Uterus (tissue), 4 donors: ENCODE results near the gene SHC4. TPM values are rescaled to one million over a fixed set of nuclear protein-coding genes. Genes with fewer than 3 reads are reported as not detected.
"Not testable (repeated sequence)": the region's sequence is repeated elsewhere in the genome, so short reads cannot be mapped to it uniquely, and the experiment has no call there.

Experiments used
- DNase-seq, 2 donors: peaks; one replicate each; pipeline ENCODE4 v3.0.0-alpha.2; 2019 to 2020
- H3K27ac ChIP-seq, 2 donors: fragments of 200-600 bp; sonication (generic); 1 replicate in 1 of 2; 2 replicates in 1 of 2; pipeline ENCODE4 v1.5.1; 2016 to 2018
- H3K27me3 ChIP-seq, 2 donors: fragments of 200-600 bp; sonication (generic); one replicate each; pipeline ENCODE4 v1.5.1; 2018 to 2019; ENCODE audit warnings: control low read depth in 1 of 2
- H3K36me3 ChIP-seq, 2 donors: fragments of 200-600 bp; sonication (generic); one replicate each; pipeline ENCODE4 v1.5.1; 2019; ENCODE audit warnings: control low read depth in 1 of 2
- H3K4me1 ChIP-seq, 2 donors: fragments of 200-600 bp; sonication (generic); one replicate each; pipeline ENCODE4 v1.5.1; 2018 to 2019; ENCODE audit warnings: control low read depth in 1 of 2
- H3K4me3 ChIP-seq, 2 donors: fragments of 200-600 bp; sonication (generic); 1 replicate in 1 of 2; 2 replicates in 1 of 2; pipeline ENCODE4 v1.5.1; 2018 to 2019; ENCODE audit warnings: mild to moderate bottlenecking in 1 of 2
- H3K9me3 ChIP-seq, 2 donors: fragments of 200-600 bp; sonication (generic); one replicate each; pipeline ENCODE4 v1.5.1; 2019; ENCODE audit warnings: control low read depth in 1 of 2
- CTCF ChIP-seq, 4 experiments: fragments of 200-600 bp in 2 of 4; fragments of 450-650 bp in 2 of 4; sonication (generic) in 2 of 4; IDR thresholded peaks; one replicate each; pipeline ENCODE4 v1.5.1; 2016 to 2019; ENCODE audit warnings: antibody characterized with exemption in 4 of 4, mild to moderate bottlenecking in 2 of 4, moderate library complexity in 1 of 4
- POLR2A ChIP-seq, 2 donors: fragments of 450-650 bp; IDR thresholded peaks; one replicate each; pipeline ENCODE4 v1.6.1; 2016; ENCODE audit warnings: antibody characterized with exemption in 2 of 2, mild to moderate bottlenecking in 1 of 2, moderate library complexity in 1 of 2
- intact Hi-C: fragments of 100-400 bp; cut with DNase I; formaldehyde crosslinking; loops from one replicate; pipeline ENCODE4 v1.15.1; 2023; ENCODE audit warnings: low total_unique reads
- total RNA-seq, 4 donors: library from RNA; depleted of rRNA in 3 of 4; stranded (reverse); fragments of >200 nt in 3 of 4; gene quantifications; one replicate each; pipeline versions ENCODE4 v1.1.0 to v1.2.4, GENCODE V29; 2014 to 2023
- donor health status: DM: yes; HTN: yes; CAD: no.

The SHC4 gene
- total RNA-seq, 4 donors from 2014 or later, result 0.88 to 6.8 (median 5.0) TPM; not detected in 1

DNA sequence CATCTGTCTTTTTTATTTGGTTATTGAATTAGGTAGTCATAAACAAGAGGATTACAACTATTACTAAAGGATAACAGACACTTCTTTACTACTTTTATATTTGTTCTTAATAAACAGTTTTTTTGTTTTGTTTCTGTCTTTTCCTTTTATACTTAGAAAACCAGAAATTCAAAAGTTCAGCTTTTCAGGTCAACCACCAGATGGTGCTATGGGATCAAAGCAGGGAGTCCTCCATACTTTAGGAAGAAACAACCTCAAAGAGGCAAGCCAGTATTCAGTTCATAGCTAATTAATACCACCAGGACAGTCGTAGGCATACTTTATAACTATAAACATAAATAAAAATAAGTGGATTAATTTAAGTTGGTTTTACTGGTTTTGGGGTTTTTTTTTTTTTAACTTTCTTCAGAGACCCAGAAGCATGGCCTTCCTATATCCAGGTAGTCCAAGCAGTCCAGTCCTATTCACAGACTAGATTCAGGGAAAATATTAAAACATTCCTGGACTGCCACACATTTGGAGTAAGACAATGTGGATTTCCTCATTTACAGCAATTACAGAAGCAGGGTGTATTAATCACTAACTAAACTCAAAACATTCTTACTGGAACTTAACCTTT, 101.8 kb downstream of the SHC4 start:
- Histone ChIP-seq H3K27me3 (no peaks in the 10 kb centered on the region), H3K4me1 (peaks cover 0 to 7% of the 10 kb centered on the region in 2 donors), H3K9me3 (no peaks in the 10 kb centered on the region), H3K36me3 (no peaks in the 10 kb centered on the region), H3K27ac (no peak overlapping the region), H3K4me3 (no peak overlapping the region)
- intact Hi-C loops, result no loop called here
- no peak for DNase-seq
- TF ChIP-seq POLR2A (IDR thresholded peaks at IDR 0.05) (no peak), CTCF (IDR thresholded peaks at IDR 0.05) (peak; percentile 83 to 90 (median 87))

DNA sequence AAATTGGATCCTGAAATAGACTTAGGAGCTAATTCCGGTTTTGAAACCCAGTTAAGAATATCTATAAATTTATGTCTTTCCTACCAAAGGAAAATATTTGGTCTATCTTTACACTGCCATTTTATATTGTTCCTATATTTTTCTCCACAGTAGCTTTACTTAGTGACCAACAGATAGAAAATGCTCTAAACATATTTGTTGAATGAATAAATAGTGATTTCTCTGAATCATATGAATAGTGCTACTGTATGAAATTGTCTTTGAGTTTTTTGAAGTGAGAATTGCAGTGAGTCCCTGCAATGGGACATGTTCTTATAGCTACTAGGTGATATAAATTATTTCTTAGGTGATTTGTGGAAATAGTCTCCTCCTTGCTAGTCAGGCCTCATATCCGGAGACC, 104.3 kb downstream of the SHC4 start:
- DNase-seq, result no peak
- H3K27me3 ChIP-seq, result no peaks in the 10 kb centered on the region
- no peak for TF ChIP-seq CTCF (IDR thresholded peaks at IDR 0.05)
- no peak for TF ChIP-seq POLR2A (IDR thresholded peaks at IDR 0.05)
- H3K27ac ChIP-seq, result no peak overlapping the region
- intact Hi-C loops, result no loop called here
- no peak overlapping the region for H3K4me3 ChIP-seq
- H3K9me3 ChIP-seq, result no peaks in the 10 kb centered on the region
- H3K36me3 ChIP-seq, result no peaks in the 10 kb centered on the region
- peaks cover 0 to 9% of the 10 kb centered on the region in 2 donors for H3K4me1 ChIP-seq

- H3K36me3 ChIP-seq, result no peaks in the 10 kb centered on the region
- H3K27me3 ChIP-seq, result no peaks in the 10 kb centered on the region
- no peak overlapping the region for H3K4me3 ChIP-seq
- H3K9me3 ChIP-seq, result no peaks in the 10 kb centered on the region
- intact Hi-C loops, result no loop called here
- DNase-seq, result no peak
- H3K4me1 ChIP-seq, result peaks cover 0 to 9% of the 10 kb centered on the region in 2 donors
- TF ChIP-seq CTCF (IDR thresholded peaks at IDR 0.05) (no peak), POLR2A (IDR thresholded peaks at IDR 0.05) (no peak)
- no peak overlapping the region for H3K27ac ChIP-seq
These were observed 105.3 kb downstream of the SHC4 start for GRCh38 chr15:48858401-48858800.

GRCh38 chr15:48856942-48857341, 106.8 kb downstream of the SHC4 start:
- no peaks in the 10 kb centered on the region for H3K36me3 ChIP-seq
- no peak for DNase-seq
- no peaks in the 10 kb centered on the region for H3K27me3 ChIP-seq
- no peaks in the 10 kb centered on the region for H3K9me3 ChIP-seq
- intact Hi-C loops, result no loop called here
- H3K27ac ChIP-seq, result peak overlapping the region in 1 of 2 donors; percentile 10
- H3K4me3 ChIP-seq, result no peak overlapping the region
- peaks cover 0 to 9% of the 10 kb centered on the region in 2 donors for H3K4me1 ChIP-seq
- no peak for TF ChIP-seq POLR2A (IDR thresholded peaks at IDR 0.05)
- no peak for TF ChIP-seq CTCF (IDR thresholded peaks at IDR 0.05)

GRCh38 chr15:48855501-48856440, 107.9 kb downstream of the SHC4 start:
- intact Hi-C loops, result no loop called here
- Histone ChIP-seq H3K27me3 (no peaks in the 10 kb centered on the region), H3K27ac (peak overlapping the region; percentile 57 to 64), H3K9me3 (no peaks in the 10 kb centered on the region), H3K4me3 (no peak overlapping the region), H3K4me1 (peaks cover 0 to 9% of the 10 kb centered on the region in 2 donors), H3K36me3 (no peaks in the 10 kb centered on the region)
- DNase-seq, result peak; percentile 24 to 31
- no peak for TF ChIP-seq POLR2A (IDR thresholded peaks at IDR 0.05)
- peak; percentile 19 to 44 (median 42) for TF ChIP-seq CTCF (IDR thresholded peaks at IDR 0.05)

GRCh38 chr15:48854434-48854833, 109.3 kb downstream of the SHC4 start:
- intact Hi-C loops, H3K27me3 ChIP-seq, H3K27ac ChIP-seq, H3K36me3 ChIP-seq, H3K9me3 ChIP-seq, DNase-seq, H3K4me1 ChIP-seq, H3K4me3 ChIP-seq: not testable (repeated sequence)
